Endometrial microvascular endothelial cells (primary cell): ENCODE data around the gene CHMP4B. TPM values are rescaled to one million over a fixed set of nuclear protein-coding genes. Genes with fewer than 3 reads are reported as not detected.
"Not testable (repeated sequence)": the region's sequence is repeated elsewhere in the genome, so short reads cannot be mapped to it uniquely, and the experiment has no call there.

Experiments
- in situ Hi-C: cut with HindIII; loops from 2 replicates; pipeline ENCODE4 v1.10.0; 2017; ENCODE audit warnings: low sequenced_read_pairs, low pct_unique_long_range_greater_than_20kb; ENCODE audit errors: inconsistent ontology term
- total RNA-seq: library from RNA; depleted of rRNA; stranded (reverse); fragments of >200 nt; gene quantifications from one replicate; pipeline ENCODE4 v1.2.3, GENCODE V29; 2015; ENCODE audit errors: inconsistent ontology term

The CHMP4B gene
- total RNA-seq, 1 donor from 2014 or later, result 35.4 TPM

DNA sequence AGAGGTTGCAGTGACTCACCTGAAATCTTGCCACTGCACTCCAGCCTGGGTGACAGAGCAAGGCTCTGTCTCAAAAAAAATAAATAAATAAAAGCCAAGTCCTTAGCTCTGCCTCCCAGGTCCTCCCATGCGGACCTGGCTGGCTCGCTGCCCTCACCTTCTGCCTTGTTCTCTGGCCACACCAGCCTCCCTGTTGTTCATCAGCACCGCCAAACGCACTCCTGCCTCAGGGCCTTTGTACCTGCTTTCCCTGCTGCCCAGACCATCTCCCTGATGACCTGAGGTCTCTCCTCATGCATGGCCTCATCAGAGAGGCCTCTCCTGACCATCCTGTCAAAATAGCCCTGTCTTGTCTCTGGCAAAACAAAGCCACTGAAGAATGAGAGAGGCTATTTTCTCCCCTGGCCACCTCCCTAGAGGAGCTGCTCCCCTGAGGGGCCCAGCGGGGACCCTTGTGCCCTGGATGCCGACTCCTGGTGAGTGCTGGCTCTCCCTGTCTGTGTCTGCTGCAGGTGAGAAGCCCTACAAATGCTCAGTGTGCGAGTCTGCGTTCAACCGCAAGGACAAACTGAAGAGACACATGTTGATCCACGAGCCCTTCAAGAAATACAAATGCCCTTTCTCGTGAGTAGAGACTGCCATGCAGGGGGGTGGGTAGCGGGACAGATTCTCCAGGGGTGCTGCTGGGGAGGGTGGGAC lies 22.6 kb upstream of the CHMP4B start:
- in situ Hi-C loops, result no loop called here

DNA sequence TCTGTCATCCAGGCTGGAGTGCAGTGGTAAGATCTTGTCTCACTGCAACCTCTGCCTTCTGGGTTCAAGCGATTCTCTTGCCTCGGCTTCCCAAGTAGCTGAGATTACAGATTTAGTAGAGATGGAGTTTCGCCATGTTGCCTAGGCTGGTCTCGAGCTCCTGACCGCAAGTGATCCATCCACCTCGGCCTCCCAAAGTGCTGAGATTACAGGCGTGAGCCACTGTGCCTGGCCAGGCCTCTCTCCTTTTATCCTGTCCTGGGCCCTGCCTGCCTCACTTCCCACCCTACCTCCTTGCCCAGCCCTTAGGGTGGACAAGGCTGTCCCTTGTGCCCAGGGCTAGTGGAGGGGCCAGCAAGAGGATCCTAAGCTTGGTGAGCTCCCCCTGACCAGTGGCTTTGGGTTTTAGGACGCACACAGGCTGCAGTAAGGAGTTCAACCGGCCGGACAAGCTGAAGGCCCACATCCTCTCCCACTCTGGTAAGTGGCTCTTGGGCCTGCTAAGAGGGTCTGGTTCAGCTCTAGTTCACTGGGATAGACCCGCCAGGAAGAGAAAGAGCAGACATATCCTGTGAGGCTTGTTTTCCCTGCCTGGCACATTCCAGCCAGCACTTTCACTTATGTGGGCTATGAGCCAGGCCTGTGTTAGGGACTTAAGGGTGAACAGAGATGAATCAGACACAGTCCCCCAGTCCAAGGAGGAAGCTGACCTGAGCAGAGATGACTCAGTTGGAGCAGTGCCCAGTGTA lies 21.9 kb upstream of the CHMP4B start:
- in situ Hi-C loops, result no loop called here

DNA sequence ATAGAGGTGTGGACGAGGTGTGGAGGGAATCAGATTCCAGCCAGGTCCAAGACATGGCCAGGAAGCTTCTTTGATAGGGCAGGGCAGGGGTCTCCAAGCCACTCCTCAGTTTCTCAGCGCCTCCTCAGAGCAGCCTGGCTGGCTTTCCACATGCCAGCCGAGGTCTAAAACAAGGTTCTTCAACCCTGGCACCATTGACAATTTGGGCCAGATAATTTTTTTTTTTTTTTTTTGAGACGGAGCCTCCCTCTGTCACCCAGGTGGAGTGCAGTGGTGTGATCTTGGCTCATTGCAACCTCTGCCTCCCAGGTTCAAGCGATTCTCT lies 21.3 kb upstream of the CHMP4B start:
- in situ Hi-C loops, result no loop called here

DNA sequence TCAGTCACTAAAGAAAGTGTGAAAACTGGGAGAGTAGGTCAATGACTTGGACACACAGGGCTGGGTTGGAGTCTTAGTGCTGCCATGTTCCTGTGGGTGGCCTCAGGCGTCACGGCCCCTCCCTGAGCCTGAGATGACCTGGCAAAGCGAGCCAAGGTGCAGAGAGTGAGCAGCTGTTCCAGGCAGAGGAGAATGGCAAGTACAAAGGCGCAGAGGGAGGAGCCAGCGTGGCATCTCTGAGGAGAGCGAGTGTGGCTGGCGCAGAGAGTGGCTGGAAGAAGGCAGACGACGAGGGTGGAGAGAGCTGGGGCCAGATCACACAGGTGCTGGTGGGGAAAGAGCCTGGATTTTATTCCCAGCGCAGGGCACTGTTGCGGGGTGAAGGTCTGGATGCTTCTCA lies 20.6 kb upstream of the CHMP4B start:
- in situ Hi-C loops, result no loop called here

DNA sequence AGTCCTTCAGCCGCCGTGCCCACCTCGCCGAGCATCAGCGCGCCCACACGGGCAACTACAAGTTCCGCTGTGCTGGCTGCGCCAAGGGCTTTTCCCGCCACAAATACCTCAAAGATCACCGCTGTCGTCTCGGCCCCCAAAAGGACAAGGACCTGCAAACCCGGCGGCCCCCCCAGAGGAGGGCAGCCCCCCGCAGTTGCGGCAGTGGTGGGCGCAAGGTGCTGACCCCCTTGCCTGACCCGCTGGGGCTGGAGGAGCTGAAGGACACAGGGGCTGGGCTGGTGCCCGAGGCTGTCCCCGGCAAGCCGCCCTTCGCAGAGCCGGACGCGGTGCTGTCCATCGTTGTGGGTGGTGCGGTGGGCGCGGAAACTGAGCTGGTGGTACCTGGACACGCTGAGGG lies 20.1 kb upstream of the CHMP4B start:
- in situ Hi-C loops, result no loop called here

DNA sequence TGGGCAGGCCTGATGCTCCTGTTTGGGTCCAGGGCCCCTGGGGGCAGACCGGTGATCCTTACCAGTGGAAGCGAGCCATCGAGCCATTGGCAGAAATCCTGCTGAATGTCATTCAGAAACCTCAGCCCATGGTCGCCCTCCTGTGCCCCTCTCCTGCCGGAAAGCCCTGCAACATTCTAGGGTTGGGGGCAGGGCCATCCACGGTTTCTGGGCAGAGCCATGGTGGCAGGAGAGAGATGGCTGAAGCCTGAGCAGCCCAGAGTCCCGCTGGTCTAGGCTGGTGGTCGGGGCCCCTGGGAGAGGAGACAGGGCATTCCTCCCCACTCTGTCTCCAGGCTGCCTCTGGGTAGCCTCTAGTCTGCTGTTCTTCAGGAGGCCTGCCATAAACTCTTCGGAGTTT lies 19.6 kb upstream of the CHMP4B start:
- in situ Hi-C loops, result no loop called here

DNA sequence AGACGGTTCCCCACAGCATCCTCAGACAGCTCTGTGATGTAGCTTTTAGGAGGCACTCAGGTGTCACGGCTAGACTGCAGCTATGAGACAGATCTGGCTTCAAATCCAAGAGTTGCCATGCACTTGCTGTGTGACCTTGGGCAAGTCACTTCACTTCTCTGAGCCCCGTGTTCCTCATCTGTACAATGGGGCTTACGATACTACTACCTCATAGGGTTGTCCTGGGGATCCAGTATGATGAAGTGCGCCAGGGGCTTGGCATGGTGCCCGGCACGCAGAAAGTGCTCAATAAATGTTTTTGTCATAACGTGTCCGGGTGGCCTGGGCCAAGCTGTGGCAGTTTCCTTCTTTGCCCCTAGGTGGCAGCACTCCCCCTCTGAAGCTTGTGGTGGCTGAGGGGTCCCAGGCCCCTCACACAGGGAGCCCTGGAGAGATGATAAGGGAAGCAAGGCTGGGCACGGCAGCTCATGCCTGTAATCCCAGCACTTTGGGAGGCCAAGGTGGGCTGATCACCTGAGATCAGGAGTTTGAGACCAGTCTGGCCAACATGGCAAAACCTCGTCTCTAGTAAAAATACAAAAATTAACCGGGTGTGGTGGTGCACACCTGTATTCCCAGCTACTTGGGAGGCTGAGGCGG lies 19.1 kb upstream of the CHMP4B start:
- in situ Hi-C loops, result no loop called here

DNA sequence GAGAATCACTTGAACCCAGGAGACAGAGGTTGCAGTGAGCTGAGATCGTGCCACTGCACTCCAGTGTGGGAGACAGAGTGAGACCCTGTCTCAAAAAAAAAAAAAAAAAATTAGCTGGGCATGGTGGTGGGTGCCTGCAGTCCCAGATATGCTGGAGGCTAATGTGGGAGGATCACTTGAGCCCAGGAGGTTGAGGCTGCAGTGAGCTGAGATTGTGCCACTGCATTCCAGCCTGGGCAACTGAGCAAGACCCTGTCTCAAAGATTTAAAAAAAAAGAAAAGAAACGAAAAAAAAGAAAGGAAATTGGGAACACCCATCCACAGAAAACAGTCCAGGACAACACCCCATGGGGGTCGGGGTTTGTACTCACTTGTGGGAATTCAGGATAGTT lies 18.6 kb upstream of the CHMP4B start:
- in situ Hi-C loops, result not testable (repeated sequence)

DNA sequence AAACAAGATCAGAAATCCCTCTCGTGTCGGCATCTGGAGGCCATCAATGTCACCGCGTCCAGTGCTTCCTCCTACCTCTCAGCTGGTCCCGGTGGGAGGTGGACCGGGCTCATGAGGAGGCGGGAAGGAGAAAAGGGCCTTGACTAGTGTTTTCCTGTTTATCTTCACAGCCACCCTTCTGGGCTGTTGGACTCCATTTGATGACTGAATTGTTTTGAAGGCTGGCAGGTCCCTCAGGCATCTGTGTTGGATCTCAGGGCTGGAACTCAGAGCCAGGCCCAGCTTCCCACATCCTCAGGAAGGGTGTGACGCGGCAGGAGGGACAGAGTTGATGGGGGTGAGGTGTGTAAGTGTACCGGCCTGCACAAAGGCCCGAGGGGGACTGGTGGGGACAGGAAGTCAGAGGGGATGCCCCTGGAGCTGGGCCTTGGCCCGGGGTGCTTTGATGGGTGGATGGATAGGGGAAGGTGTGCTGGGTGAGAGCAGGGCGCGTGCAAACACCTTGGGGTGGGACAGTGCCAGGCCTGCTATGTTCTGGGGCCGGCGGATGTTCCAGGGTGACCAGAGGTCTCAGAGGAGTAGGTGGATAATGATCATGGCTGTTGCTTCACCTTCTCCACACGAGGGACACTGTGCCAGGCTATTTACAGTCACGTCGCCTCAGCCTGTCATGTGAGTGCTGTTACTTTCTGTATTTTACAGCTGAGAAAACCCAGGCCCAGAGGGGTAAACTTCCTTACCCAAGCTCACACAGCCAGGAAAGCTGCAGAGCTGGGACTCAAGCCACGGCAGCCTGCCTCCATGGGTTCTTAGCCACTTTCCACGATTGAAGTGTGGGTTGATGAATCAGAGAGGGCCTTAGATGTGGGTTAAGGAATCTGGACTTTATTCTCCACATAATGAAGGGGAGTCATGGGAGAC lies 17.9 kb upstream of the CHMP4B start:
- in situ Hi-C loops, result no loop called here

DNA sequence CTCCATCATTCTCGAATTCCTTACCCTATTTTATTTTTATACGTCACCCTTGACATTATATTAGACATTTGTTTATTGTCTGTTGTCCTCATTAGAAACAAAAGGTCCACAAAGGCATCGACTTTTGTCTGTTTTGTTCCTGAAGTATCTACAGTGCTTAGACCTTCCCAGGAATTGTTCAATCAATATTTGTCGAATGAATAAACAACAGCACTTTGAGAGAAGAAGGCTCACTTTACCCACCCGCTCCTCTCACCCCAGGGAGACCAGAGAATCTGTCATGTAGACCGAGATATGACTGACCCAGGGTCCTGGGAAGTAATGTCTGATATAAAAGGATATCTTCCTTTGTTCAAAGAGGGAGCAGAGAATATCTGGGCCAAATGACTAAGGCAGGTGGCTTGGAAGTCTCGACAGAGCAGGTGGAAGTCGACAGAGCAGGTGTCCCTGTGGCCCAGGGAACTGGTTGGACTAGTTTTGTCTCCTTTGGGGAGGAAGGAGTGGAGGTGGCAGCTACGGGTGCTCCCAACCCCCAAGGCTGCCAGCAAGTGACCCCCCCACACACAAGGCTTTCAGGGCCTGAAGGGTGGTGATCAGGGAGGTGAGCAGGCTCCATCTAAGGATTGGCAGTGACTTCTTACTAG lies 14.8 kb upstream of the CHMP4B start:
- in situ Hi-C loops, result no loop called here

DNA sequence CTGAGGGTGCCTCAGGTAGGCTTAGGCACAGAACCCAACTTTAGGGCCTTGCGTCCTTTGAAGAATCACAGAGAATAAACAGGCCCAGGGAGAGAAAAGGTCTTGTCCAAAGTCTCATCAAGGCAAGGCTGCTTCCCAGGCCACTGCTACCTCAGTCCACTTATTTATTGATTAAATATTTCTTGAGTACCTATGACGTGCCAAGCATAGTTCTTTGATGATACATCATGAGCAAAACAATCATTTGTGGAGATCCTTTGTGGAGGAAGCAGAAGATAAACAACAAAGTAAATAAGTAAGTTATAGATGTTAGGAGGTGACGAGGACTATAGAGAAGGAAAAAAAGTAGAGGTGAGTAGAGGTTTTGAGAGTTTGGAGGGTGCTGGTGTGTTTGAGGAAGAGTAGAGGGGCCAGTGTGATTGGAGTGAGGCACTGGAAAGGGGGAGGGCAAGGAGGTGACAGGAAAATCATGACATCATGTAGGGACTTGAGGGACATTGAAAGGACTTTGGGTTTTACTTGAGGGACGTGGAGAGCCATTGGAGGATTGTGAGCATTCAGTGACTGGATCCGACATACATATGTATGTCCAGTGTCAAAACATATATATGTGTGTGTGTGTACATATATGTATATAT lies 14.1 kb upstream of the CHMP4B start:
- in situ Hi-C loops, result no loop called here

DNA sequence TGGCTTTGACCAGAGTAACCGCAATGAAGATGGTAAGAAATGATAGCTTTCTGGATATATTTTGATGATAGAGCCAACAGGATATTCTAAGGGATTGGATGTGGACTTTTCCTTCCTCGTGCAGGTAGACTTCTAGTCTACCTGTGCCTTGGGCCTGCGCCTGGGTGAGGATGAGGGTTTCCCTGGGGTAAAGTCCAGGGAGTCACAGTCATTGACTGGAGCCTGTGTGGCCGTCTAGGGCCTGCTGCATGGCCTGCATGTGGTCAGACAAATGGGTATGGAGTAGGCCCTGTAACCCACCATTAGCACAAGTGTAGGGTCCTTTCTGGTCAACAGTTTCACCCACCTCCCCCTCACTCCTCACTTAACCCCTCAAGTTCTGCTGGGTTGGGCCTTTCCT lies 12.7 kb upstream of the CHMP4B start:
- in situ Hi-C loops, result no loop called here

DNA sequence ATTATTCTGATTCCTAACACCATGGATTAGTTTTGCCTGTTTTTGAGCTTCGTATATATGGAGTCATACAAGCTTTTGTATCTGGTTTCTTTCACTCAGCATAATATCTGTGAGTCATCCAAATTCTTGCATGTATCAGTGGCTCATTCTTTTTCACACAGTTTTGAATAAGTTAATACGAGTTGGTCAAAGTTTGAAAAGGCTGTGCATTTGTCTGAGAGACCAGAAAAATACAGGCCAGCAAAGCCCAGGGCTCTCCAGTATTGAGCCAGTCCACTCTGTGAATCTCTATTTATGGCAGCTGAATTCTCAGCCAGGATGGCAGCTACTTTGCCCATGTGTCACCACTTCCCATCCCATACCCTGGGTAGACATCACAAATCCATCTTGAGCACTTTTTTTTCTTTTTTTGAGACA lies 7.2 kb upstream of the CHMP4B start:
- in situ Hi-C loops, result no loop called here

DNA sequence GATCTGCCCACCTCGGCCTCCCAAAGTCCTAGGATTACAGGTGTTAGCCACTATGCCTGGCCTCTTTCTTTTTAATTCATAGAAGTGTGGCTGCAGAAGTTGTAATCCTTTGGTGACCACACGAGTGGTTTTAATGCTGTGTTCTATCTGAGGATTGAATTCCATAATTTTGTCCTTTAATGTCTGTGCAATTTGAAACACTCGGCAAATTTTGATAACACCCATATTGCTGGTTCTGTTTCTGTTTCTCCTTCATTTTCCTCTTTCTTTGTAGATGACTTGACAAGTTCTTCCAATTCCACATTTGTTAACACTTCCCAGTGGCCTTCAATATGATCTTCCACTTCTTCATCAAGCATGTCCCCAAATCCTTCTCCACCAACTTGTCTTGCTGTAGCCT lies 2.8 kb upstream of the CHMP4B start:
- in situ Hi-C loops, result no loop called here

DNA sequence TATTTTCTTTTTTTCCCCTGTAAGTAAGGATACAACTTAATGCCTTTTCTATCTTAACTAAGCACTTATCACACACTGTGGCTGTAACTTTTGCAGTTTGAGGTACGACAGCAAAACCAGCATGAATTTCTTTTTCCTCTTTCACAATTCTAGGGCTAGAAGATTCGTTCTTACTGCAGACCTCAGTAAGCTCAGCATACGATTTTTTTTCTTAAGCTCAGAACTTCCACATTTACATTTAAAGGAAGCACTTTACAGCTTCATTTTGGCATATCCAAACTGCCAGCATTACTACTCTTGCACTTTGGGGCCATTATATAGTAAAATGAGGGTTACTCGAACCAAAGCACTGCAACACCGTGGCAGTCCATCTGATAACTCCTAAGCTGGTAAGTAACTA lies 889 bp upstream of the CHMP4B start:
- in situ Hi-C loops, result no loop called here

DNA sequence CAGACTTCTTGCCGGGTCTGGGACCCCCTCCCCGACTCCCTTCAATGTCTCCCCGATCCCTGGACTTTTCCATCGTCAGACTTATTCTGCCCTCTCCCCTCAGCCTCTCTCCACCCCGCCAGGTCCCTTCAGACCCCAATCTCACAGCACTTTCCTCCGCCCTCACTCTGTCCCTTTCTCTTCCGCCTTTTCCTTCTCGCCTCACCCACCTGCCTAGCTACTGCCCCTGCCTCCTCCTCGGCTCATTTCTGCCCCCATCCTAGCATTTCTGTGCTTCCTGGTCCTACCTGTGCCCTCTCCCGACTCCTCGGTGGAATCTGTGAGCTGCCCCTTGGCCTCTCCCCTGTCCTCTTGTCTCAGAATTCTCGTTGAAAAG lies 616 bp downstream of the CHMP4B start:
- in situ Hi-C loops, result no loop called here

DNA sequence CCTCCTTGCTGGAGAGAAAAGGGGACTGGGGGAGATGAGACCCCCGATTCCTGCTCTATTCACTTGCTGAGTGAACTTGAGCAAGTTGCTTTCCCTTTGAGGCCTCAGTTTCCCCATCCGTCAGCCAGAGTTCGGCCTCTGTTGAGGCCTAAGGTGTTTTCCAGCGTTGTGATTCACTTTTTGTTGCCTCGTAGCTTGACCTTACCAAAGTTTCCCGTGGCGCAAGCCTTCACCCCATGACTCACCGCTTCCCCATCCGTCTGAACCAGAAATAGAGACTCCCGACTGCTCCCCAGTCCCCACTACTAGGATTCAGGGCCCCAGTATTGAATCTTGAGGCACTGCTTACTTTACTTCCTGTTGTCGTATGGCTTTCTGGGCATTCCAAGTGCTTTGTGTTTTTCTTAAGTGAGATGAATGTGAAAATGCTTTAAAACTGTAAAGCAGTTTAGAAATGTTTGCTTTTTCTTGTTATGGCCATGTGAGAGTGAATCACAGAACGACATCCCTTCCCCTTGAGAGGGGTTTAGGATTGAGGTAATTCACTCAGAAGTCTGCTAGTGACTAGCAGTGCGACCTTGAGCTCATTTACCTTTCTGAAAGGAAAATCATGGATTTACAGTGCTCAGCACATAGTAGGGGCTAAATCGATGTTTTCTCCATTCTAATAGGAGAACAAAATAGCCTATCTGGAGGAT lies 1.2 kb downstream of the CHMP4B start:
- in situ Hi-C loops, result no loop called here

DNA sequence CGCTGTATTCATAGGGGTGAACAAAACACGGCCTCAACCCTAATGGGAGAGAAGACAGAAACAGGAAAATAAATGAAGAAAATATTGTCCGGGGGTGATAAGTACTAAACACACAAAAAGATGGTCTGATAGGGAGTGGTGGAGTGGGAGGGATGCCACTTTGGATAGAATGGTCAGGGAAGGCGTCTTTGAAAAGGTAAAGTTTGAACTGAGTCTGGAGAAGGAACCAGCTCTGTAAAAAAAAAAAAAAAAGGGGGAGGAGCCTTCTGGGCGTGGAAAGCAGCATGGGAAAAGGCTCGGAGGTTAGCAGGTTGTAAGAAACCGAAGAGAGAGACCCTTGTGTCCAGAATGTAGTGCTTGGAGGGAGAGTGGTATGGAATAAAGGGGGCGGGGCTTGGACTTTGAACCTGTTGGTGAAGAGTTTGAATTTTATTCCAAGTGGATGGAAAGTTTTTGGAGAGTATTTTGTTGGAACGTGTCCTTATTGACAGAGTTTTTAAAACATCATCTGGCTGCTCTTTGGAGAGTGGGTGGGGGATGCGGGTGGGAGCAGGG lies 1.8 kb downstream of the CHMP4B start:
- in situ Hi-C loops, result no loop called here
